Activated T-helper 17 cell treated with anti-CD3 and anti-CD28 coated beads, Interleukin-2, amount 50 U/mL, for 72 hours (primary cell): ENCODE results near the gene DAPK1. TPM values are rescaled to one million over a fixed set of nuclear protein-coding genes. Genes with fewer than 3 reads are reported as not detected.

ENCODE experiments used
- ATAC-seq: fragments of 150-1000 bp; cut with Tn5 transposase; replicated peaks from 2 replicates; pipeline ENCODE4 v1.10.0; 2021; ENCODE audit warnings: mild to moderate bottlenecking, moderate library complexity
- H3K27ac Mint-ChIP-seq: one replicate; pipeline ENCODE4 v1.8.0; 2022; ENCODE audit warnings: mixed read lengths
- H3K27me3 Mint-ChIP-seq: one replicate; pipeline ENCODE4 v1.8.0; 2022; ENCODE audit warnings: mixed read lengths
- H3K36me3 Mint-ChIP-seq: one replicate; pipeline ENCODE4 v1.8.0; 2022; ENCODE audit warnings: low read depth, mild to moderate bottlenecking, mixed read lengths
- H3K4me1 Mint-ChIP-seq: one replicate; pipeline ENCODE4 v1.8.0; 2022; ENCODE audit warnings: mixed read lengths
- H3K4me3 Mint-ChIP-seq: one replicate; pipeline ENCODE4 v1.8.0; 2022; ENCODE audit warnings: mild to moderate bottlenecking, mixed read lengths
- H3K9me3 Mint-ChIP-seq: one replicate; pipeline ENCODE4 v1.8.0; 2022; ENCODE audit warnings: mixed read lengths
- total RNA-seq, 2 donors: library from RNA; stranded (reverse); gene quantifications; one replicate each; pipeline ENCODE4 v1.2.3, GENCODE V29; 2022

The DAPK1 gene
- total RNA-seq, 2 donors from 2014 or later = 1.5 to 2.0 TPM

DNA sequence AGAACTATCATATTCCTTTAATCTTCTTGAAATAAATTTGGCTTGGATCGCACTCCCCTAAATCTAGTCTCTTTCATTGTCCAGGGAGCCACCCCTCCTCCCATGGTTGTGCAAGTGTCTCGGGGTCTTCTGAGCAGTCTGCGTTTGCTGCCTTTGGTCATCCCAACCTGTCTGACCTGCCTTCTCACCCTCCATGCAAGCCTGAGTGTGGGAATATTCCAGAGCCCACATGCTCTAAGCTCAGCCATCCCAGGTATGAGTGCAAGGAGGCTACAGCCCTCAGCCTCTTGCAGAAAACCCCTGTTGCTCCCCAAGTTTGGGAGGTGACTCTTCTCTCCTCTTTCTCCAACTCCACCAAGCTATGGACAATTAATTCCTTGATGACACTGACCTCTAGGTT, 220.6 kb downstream of the DAPK1 start:
- no peak overlapping the region for H3K4me3 Mint-ChIP-seq
- H3K36me3 Mint-ChIP-seq = no peaks in the 10 kb centered on the region
- H3K9me3 Mint-ChIP-seq = no peaks in the 10 kb centered on the region
- peaks cover 8% of the 10 kb centered on the region for H3K4me1 Mint-ChIP-seq
- no peak overlapping the region for H3K27ac Mint-ChIP-seq
- ATAC-seq = no peak
- no peaks in the 10 kb centered on the region for H3K27me3 Mint-ChIP-seq

GRCh38 chr9:87718852-87719612, 221.4 kb downstream of the DAPK1 start:
- Mint-ChIP-seq H3K9me3 (no peaks in the 10 kb centered on the region), H3K27me3 (no peaks in the 10 kb centered on the region), H3K36me3 (no peaks in the 10 kb centered on the region)

GRCh38 chr9:87720173-87720572, 222.5 kb downstream of the DAPK1 start:
- no peak for ATAC-seq

More at GRCh38 chr9:87718852-87719612, 221.4 kb downstream of the DAPK1 start:
- ATAC-seq = no peak
- Mint-ChIP-seq H3K4me1 (peaks cover under 1% of the 10 kb centered on the region), H3K27ac (no peak overlapping the region), H3K4me3 (no peak overlapping the region)

DNA sequence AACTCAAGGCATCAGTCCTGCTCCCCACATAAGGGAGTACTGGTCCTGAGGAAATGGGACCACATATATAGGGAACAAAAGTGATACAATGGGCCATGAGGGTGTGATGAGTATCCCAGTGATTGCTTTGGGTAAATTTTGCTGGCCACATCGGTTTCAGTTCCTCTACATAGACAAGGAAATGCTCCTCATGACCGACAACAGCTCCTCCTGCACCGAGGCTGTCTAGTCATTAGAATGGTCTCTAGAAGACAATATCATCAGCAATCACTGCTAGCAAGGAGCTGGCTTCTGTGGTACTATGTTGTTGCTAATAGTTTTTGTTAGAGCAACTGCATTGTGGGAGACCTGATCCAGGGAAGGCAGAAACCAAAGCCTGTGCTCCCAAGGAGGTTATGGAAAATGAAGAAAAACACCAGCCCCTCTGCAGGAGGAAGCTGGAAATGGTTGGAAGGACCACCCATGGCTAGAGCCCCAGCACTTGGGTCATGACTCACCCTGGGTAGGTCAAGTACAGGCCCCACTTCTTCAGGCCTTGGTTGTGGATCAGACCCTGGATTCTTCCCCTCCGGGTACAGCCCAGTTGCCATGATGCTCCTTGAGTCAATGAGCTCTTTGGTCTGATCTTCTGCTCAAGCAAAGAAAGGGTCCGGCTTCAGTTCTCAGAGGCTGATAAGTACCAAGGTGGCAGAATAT, 224.9 kb downstream of the DAPK1 start:
- peaks cover under 1% of the 10 kb centered on the region for H3K4me1 Mint-ChIP-seq
- H3K27ac Mint-ChIP-seq = no peak overlapping the region
- no peak for ATAC-seq
- no peaks in the 10 kb centered on the region for H3K27me3 Mint-ChIP-seq
- H3K36me3 Mint-ChIP-seq = peaks cover under 1% of the 10 kb centered on the region
- H3K9me3 Mint-ChIP-seq = no peaks in the 10 kb centered on the region
- H3K4me3 Mint-ChIP-seq = no peak overlapping the region

More at GRCh38 chr9:87720173-87720572, 222.5 kb downstream of the DAPK1 start:
- Mint-ChIP-seq H3K27me3 (no peaks in the 10 kb centered on the region), H3K4me3 (no peak overlapping the region), H3K9me3 (no peaks in the 10 kb centered on the region), H3K36me3 (no peaks in the 10 kb centered on the region), H3K4me1 (no peaks in the 10 kb centered on the region), H3K27ac (no peak overlapping the region)

DNA sequence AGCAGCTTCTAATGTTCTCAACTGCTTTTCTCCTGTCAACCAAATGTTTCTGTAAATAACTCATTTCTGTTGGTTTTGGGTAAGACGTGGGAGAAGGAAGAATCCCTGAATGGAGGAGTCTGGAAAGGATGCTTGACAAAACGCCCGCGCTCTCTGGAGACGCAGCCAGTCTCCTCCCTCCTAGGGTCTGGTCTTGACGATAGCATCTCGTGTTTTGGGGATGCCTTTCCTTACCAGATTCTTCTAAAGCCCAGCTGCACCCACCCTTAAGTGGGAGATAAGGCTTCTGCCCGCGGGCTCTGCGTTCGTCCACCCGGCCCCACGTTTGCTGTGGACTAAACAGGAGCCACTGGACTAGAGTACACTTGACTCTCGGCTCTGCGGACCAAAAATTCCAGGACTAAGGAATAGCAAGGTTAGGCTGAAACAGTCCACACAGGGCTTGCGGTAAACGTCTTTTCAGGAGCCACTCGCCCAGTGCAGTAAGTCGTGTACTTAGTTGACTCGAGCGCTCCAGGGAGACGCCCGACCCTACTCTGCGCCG, 227.8 kb downstream of the DAPK1 start:
- H3K36me3 Mint-ChIP-seq = peaks cover 23% of the 10 kb centered on the region
- no peaks in the 10 kb centered on the region for H3K27me3 Mint-ChIP-seq
- peak overlapping the region; percentile 92 for H3K27ac Mint-ChIP-seq
- H3K9me3 Mint-ChIP-seq = no peaks in the 10 kb centered on the region
- H3K4me3 Mint-ChIP-seq = peak overlapping the region; percentile 94
- ATAC-seq = no peak
- peaks cover 6% of the 10 kb centered on the region for H3K4me1 Mint-ChIP-seq

DNA sequence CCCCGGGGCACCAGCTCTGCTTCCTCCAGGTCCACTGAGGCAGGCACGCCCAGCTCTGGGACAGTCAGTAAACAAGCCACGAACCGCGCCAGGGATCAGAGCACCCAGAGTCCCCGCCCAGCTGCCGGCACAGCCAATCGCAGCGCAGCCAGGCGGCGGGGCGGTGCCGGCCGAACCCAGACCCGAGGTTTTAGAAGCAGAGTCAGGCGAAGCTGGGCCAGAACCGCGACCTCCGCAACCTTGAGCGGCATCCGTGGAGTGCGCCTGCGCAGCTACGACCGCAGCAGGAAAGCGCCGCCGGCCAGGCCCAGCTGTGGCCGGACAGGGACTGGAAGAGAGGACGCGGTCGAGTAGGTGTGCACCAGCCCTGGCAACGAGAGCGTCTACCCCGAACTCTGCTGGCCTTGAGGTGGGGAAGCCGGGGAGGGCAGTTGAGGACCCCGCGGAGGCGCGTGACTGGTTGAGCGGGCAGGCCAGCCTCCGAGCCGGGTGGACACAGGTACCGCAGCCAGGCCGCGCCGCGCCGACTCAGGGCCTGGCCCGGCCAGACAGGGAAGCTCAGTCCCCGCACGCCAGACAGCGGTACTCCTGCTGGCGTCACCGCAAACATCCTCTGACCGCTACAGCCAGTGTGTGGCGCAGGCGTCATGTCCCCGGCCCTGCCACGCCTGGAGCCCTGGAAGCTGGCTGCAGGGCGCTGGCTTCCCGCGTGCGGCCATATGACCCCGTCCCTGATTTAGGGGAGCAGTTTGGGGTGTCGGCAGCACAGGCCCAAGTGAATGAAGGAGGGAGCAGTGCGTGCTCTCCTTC, 228.4 kb downstream of the DAPK1 start, which contains the start of gene CTSL:
CTSL (plus strand) TSS at position 220 of the 810 bp plus-strand sequence. CDS start 1,485 bp downstream, outside the sequence.
- Mint-ChIP-seq H3K27ac (peak within 1 kb of the TSS; percentile 92), H3K27me3 (no peaks in the 10 kb centered on the region), H3K9me3 (no peaks in the 10 kb centered on the region), H3K4me3 (peak within 1 kb of the TSS; percentile 94), H3K36me3 (peaks cover 29% of the 10 kb centered on the region), H3K4me1 (peaks cover 6% of the 10 kb centered on the region)
- peak; percentile 86 for ATAC-seq

DNA sequence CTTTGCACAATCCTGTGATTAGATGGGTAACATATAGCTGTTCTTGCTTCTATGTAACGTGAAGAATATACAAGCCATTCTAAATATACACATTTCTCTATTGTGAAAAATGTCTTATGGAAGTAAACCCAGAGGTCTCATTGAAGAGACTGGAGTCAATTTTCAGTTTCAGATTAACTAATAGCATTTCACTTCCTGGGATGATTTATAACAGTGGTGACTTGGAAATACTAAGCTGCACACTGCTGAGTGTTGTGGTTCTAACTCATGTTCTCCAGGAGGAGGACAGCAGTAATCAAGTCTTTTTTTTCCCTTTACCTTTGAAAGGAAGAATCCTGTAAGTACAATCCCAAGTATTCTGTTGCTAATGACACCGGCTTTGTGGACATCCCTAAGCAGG, 231.6 kb downstream of the DAPK1 start:
- peaks cover 10% of the 10 kb centered on the region for H3K4me1 Mint-ChIP-seq

GRCh38 chr9:87731321-87731720, 233.7 kb downstream of the DAPK1 start:
- Mint-ChIP-seq H3K36me3 (peaks cover 31% of the 10 kb centered on the region), H3K4me3 (no peak overlapping the region), H3K27me3 (peaks cover 9% of the 10 kb centered on the region), H3K27ac (no peak overlapping the region), H3K9me3 (peaks cover 3% of the 10 kb centered on the region), H3K4me1 (peaks cover 10% of the 10 kb centered on the region)
- no peak for ATAC-seq

More for the DNA sequence above, 231.6 kb downstream of the DAPK1 start:
- Mint-ChIP-seq H3K27me3 (peaks cover 4% of the 10 kb centered on the region), H3K27ac (no peak overlapping the region), H3K9me3 (no peaks in the 10 kb centered on the region), H3K4me3 (no peak overlapping the region), H3K36me3 (peaks cover 31% of the 10 kb centered on the region)
- no peak for ATAC-seq

GRCh38 chr9:87732344-87732743, 234.7 kb downstream of the DAPK1 start:
- Mint-ChIP-seq H3K4me3 (no peak overlapping the region), H3K9me3 (peaks cover 3% of the 10 kb centered on the region), H3K4me1 (peaks cover 10% of the 10 kb centered on the region), H3K27me3 (peaks cover 9% of the 10 kb centered on the region), H3K27ac (no peak overlapping the region), H3K36me3 (peaks cover 31% of the 10 kb centered on the region)
- ATAC-seq = no peak

GRCh38 chr9:87732756-87733155, 235.1 kb downstream of the DAPK1 start:
- ATAC-seq = no peak
- peaks cover 3% of the 10 kb centered on the region for H3K9me3 Mint-ChIP-seq
- peaks cover 9% of the 10 kb centered on the region for H3K27me3 Mint-ChIP-seq
- no peak overlapping the region for H3K27ac Mint-ChIP-seq
- H3K4me1 Mint-ChIP-seq = peaks cover 7% of the 10 kb centered on the region
- H3K4me3 Mint-ChIP-seq = no peak overlapping the region
- peaks cover 28% of the 10 kb centered on the region for H3K36me3 Mint-ChIP-seq

DNA sequence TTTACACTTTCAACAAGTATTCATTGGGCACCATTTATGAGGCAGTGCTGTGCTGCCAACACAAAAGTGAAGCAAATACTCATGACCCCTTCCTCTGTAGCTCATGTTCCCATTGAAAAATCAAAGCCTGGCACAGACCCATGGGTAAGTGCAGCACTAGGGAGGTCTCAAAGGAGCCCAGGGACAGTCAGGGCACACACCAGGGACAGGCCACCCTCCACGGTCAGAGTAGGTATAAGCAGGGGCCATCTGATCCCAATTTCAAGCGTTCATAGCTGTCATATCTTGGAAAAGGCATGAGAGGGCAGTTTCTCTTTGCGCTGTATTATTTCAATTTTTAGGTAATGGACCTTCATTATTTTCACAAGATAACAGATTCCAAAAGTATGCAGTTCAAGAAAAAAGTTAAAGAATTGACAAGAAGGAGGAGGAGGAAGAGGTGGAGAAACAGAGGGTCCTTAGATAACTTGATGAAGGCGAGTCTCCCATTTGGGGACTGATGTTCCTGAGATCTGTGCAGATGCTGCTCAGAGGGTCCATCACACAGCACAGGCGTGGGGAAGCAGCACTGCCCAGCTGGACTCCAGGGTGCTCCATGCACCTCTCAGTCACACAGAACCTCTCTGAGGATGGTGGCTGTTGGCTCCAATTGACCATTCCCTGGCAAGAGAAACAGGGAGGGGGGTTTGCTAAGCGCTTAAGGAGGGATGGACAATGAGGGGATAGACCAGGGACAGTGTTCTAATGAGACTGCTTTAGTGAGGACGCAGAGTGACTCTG, 235.8 kb downstream of the DAPK1 start:
- Mint-ChIP-seq H3K4me1 (peaks cover 4% of the 10 kb centered on the region), H3K9me3 (peaks cover 3% of the 10 kb centered on the region), H3K27ac (no peak overlapping the region), H3K36me3 (peaks cover 21% of the 10 kb centered on the region), H3K4me3 (no peak overlapping the region), H3K27me3 (peaks cover 9% of the 10 kb centered on the region)
- ATAC-seq = no peak

DNA sequence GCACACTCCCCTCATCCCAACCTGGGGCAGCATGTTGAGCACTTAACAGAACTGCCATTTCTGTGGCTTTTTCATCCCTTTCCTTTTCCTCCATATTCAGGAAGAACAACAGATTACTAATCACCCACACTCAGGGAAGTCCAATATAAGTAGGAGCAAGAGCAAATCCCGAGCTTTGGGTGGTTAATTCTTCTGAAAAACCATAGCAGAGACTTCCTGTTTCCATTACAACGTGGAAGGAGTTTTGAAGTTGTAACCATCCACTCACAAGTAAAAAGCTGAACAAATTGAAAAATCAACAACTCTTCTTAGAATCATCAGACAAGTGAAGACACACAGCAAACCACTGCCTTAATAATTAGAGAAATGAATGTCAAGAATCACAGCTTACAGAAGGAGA, 236.4 kb downstream of the DAPK1 start:
- Mint-ChIP-seq H3K9me3 (peaks cover 3% of the 10 kb centered on the region), H3K27me3 (peaks cover 9% of the 10 kb centered on the region), H3K27ac (no peak overlapping the region), H3K4me1 (peaks cover 4% of the 10 kb centered on the region), H3K4me3 (no peak overlapping the region), H3K36me3 (peaks cover 15% of the 10 kb centered on the region)
- ATAC-seq = no peak

- Mint-ChIP-seq H3K4me1 (peaks cover 10% of the 10 kb centered on the region), H3K4me3 (no peak overlapping the region), H3K27me3 (peaks cover 7% of the 10 kb centered on the region), H3K36me3 (no peaks in the 10 kb centered on the region), H3K27ac (no peak overlapping the region), H3K9me3 (peaks cover 3% of the 10 kb centered on the region)
- no peak for ATAC-seq
Observed at GRCh38 chr9:87739546-87739945, 241.9 kb downstream of the DAPK1 start.
